ENCODE measurements around the gene COL9A3.
A peak's percentile ranks its signal among the peaks of the same experiment; 100 is the strongest.

Gene COL9A3

GRCh38 chr20:62816884-62817873, at the start of gene COL9A3:
COL9A3 (plus strand) TSS chr20:62817050; CDS start chr20:62817065, 15 bp downstream.
- no peak for DNase-seq (ENCODE audit: low read depth)

- no peak for DNase-seq (ENCODE audit: low read depth)
Measured at GRCh38 chr20:62768234-62768546, 48.7 kb upstream of the COL9A3 start.

DNA sequence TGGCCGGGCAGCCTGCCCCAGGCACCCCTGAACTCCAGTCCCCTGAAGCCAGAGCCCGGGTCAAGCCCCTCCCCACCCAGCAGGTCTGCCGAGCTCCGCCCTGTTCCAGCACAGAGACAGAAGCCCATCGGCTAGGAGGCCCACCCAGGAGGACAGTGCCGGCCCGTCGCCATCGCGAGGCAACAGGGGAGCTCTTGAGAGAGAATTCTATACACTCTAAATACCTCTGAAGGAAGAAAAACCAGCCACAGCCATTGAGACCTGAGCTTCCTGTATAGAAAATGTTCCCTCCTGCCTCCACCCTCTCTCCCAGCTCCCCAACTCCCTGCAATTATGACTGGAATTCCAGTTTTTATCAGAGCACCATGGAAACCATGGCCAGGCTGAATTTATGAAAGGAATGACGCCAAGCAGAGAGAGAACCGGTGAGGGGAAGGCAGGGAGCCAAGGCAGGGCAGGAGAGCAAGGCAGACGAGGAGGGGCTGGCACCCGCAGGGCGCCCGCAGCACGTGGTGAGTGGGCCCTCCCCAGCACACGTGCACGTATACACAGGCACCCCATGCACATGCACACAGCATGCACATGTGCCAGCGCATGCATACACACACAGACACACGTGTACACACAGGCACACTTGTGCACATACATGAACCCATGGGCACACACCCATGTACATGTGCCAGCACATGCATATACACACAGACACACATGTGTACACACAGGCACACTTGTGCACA, 48.1 kb upstream of the COL9A3 start:
- DNase-seq (ENCODE audit: low read depth) = no peak

DNA sequence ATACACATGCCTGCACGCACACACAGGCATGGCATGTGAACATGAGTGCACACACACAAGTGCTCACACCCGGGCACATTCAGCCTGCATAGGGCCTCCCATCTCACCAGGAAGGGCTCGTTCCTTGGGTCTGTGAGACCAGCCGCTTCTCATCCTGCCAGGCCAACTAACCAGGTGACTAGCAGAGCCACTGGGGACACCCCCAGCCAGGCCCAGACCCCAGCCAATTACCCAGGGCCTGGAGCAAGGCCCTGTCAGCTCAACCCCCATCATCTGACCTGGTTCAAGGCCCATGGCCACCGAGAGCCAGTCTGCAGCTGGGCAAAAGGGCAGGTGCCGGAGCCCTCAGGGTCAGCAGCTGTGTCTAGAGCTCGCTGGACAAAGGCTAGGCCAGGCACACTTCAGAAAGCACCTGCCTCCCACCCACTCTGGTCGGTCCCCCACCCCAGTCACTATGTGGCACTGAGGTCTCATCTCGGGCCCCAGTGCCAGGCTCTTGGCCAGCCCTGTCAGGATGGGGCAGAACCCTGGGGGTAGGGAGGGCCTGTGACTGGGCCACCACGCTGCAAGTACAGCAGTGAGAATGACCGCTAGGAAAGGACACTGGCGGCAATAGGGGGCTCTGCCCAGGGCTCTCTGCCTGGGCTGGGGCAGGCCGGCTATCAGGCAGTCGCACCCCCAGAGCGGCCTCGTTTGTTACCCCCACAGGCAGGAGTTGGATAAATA, 47.3 kb upstream of the COL9A3 start:
- DNase-seq (ENCODE audit: low read depth) = no peak

- DNase-seq (ENCODE audit: low read depth) = no peak
Measured at GRCh38 chr20:62770111-62770910, 46.5 kb upstream of the COL9A3 start.

- no peak for DNase-seq (ENCODE audit: low read depth)
Measured at GRCh38 chr20:62770916-62771315, 45.9 kb upstream of the COL9A3 start.

DNA sequence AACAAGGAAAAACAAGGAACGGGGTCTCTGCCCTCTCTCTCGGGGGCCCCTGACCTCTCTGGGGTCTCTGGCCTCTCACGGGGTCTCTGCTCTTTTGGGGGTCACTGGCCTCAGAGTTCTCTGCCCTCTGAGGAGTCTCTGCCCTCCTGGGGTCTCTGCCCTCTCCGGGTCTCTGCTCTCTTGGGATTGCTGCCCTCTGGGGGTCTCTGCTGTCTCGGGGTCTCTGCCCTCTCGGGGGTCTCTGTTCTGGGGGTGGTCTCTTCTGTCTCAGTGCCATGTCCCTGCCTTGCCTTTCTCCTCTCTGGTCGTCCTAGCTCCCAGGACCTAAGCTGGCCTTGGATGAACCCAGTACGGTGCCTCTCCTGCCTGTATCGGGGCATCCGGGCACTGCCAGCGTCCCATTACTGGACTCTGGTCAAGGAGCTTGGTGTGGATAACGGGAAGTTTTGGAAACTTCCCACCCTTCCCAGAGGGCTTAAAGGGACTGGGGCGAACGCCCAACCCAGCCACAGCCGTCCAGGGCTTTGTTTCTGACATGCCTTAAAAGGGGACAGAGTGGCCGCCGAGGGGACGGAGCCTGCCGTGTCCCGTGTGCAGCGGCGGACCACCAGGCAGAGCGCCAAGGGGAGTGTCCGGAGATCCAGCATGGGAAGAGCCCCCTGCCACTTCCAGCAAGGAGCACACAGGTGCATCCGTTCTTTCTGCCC, 45.3 kb upstream of the COL9A3 start:
- no peak for DNase-seq (ENCODE audit: low read depth)

DNA sequence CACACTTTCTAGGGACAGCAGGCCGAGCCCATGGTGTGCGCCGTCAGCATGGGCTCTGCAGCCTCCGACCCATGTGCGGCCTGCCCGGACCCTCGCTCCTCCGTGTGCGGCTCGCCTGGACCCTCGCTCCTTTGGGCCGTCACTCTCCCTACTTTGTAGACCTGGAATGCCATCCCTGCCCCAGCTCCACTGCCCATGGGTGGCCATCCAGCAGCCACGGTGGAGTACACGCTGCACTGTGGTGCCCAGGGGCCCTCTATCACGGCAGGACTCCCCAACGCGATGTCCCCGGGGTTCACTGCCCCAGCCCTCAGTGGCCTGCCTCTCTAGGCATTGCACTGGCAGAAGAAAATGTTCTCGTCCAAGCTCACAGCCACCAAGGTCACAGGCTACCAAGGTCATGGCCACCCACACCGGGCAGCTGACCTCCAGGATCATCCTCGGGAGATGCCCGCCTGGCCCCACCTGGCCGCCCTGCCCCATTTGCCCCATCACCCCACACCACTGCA, 44.7 kb upstream of the COL9A3 start:
- DNase-seq (ENCODE audit: low read depth) = no peak

DNA sequence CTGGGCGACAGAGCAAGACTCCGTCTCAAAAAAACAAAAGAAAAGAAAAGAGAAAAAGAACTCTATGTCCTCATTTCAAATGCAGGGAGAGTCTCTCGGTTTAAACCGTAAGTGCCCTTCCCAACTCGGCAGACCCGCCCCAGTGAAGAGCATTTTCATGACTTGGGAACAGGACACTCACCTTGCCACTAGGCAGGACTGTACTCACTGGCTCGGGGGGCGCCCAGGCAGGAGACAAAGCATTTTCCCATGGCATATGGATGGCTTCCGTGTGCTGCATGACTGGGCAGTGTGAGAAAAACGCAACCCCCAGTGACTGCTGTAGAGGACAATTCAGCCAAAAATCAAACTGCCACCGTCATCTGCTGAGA, 44.2 kb upstream of the COL9A3 start:
- DNase-seq (ENCODE audit: low read depth) = no peak

- no peak for DNase-seq (ENCODE audit: low read depth)
Measured at GRCh38 chr20:62772990-62773844, 43.6 kb upstream of the COL9A3 start.

DNA sequence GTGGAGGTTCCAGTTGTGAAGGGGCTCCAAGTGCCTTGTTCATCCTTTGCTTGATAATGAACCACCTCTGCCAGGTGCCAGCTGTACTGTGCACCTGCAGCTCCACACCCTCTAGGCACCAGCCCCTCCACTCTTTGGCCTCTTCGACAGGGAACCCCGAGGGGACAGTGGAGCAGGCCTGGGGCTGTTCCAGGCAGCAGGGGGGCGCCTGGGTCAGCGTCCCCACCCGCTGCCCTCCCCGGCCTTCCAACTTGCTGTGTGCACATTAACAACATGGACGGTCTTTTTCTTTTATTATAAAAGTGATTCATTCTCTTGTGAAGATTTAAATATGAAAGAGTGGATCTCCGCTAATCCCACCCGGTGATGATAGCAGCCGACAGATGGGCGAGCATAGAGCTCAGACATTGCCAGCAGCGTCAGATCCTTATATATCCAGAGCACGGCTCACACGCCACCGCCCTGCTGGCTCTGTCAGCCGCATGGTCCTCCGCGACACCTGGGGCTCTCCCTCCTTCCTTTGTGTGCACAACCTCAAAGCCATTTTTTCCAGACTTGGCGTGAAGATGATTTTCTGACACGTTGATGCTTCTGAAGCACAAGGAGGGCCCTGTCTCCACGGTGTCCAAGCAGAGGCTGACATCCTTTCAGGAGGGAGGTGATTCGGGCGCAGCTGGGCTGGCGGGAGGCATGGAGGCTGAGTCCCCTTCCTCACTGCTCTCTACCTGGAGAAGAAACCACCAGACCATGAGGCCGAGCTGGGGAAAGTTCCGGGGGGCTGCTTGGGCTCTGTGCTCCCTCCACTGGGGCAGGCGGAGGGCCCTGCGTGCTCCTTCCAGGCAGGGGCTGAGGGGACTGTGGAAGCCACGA, 42.8 kb upstream of the COL9A3 start:
- no peak for DNase-seq (ENCODE audit: low read depth)

- DNase-seq (ENCODE audit: low read depth) = no peak
Measured at GRCh38 chr20:62774762-62775161, 42.1 kb upstream of the COL9A3 start.

- DNase-seq (ENCODE audit: low read depth) = no peak
Measured at GRCh38 chr20:62775206-62775605, 41.6 kb upstream of the COL9A3 start.

GRCh38 chr20:62776035-62776691, 40.7 kb upstream of the COL9A3 start:
- no peak for DNase-seq (ENCODE audit: low read depth)

DNA sequence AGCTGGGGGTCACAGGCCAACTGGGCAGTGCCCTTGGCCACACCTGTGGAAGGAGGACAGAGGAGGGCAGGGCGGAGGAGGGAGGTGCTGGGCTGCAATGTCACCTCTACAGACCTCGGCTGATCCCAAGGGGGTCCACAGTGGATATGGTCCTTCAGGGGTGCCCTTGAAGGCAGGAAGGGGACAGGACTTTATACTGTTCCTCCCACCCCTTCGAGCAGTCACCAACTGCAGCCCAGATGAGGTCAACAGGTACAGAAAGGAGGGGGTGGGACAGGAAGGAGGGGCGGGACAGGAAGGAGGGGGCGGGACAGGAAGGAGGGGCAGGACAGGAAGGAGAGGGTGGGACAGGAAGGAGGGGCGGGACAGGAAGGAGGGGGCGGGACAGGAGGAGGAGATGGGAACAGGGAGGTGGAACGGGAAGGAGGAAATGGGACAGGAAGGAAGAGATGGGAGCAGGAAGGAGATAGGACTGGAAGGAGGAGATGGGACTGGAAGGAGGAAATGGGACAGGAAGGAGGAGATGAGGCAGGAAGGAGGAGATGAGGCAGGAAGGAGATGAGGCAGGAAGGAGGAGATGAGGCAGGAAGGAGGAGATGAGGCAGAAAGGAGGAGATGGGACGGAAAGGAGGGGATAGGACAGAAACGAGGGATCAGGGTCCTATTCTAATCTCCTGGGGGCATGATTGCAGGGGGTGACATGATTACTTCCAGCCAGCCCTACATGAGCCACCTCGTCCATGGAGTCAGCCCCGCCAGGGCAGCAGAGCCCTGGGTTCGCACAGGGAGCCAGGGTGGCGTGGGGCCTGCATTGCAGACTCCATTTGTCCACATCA, 39.9 kb upstream of the COL9A3 start:
- DNase-seq (ENCODE audit: low read depth) = peak; percentile 49

DNA sequence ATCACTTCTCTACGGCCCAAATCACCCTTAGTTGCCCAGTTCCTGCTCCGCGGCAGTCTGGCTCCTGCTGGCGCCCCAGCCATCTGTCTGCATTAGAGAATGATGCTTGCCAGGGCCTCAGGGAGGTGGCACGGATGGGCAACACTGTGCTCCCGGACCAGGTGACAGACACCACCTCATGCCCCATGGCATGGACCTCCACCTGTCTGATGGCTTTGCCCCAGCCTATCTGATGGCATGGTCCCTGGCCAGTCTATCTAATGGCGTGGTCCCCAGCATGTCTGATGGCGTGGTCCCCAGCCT, 39.4 kb upstream of the COL9A3 start:
- no peak for DNase-seq (ENCODE audit: low read depth)

DNA sequence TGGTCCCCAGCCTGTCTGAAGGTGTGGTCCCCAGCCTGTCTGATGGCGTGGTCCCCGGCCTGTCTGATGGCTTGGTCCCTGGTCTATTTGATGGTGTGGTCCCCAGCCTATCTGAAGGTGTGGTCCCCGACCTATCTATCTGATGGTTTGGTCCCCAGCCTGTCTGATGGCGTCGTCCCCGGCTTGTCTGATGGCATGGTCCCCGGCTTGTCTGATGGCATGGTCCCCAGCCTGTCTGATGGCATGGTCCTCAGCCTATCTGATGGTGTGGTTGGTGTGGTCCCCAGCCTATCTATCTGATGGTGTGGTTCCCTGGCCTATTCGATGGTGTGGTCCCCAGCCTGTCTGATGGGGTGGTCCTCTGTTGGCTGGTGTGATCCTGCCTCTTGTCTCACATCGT, 38.8 kb upstream of the COL9A3 start:
- no peak for DNase-seq (ENCODE audit: low read depth)
